ENCODE measurements around the gene PRKAR1B. TPM values are rescaled to one million over a fixed set of nuclear protein-coding genes. Genes with fewer than 3 reads are reported as not detected.

Gene PRKAR1B
- polyA plus RNA-seq, 1 of the 3 experiments (the other 2 are of a cell fraction): 63.7 TPM

DNA sequence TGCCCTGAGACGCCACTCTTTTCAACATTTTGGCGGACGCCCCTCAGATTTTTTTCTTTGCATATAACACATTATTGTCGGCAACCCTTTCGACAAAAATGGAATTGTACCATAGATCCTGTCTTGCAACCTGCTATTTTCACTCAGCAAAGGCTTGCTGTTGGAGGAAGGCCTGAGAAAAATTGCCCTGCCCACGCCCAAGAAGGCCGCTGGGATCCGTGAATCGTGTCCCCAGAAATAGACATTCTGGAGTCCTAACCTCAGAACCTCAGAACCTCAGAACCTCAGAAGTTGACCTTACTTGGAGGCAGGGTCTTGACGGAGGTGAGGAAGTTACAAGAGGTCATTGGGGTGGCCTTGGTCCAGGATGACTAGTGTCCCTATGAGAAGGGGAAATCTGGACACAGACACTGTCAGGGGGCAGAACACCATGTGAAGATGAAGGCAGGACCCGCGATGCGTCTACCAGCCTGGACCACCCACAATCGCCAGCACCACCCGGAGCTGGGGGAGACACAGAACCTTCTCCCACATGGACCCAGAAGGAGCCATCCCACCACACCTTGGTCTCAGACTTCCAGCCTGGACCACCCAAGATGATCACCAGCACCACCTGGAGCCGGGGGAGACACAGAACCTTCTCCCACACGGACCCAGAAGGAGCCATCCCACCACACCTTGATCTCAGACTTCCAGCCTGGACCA lies 19.6 kb downstream of the PRKAR1B start:
- Histone ChIP-seq H3K9ac (no peak overlapping the region), H4K20me1 (ENCODE audit: insufficient read depth) (no peaks in the 10 kb centered on the region), H3K27me3 (ENCODE audit: insufficient read depth) (no peaks in the 10 kb centered on the region), H3K9me2 (no peaks in the 10 kb centered on the region), H3K4me3 (ENCODE audit: low read depth in 2 of 2, low read length in 1 of 2) (no peak overlapping the region), H3K9me3 (peaks cover 10% of the 10 kb centered on the region), H3F3A (replicated peaks; ENCODE audit: insufficient read depth) (peaks cover 14% of the 10 kb centered on the region), H3K27ac (ENCODE audit: low read depth in 2 of 2, low read length in 1 of 2) (no peak overlapping the region), H2AFZ (ENCODE audit: low read depth) (no peak overlapping the region), H3K4me1 (ENCODE audit: control insufficient read depth in 1 of 2, insufficient read depth in 2 of 2, low read depth in 1 of 2, low read length in 1 of 2) (peaks cover 0 to 6% of the 10 kb centered on the region in 2 experiments; a peak in 1 of 4 replicates), H3K36me3 (replicated peaks in 1 of 2; ENCODE audit: control insufficient read depth in 1 of 2, insufficient read depth in 2 of 2, low read length in 1 of 2) (peaks cover 0 to 6% of the 10 kb centered on the region in 2 experiments), H3K4me2 (no peak overlapping the region), H3K79me2 (ENCODE audit: insufficient read depth) (no peaks in the 10 kb centered on the region)
- 95% methylated on average over 17 of the region's 17 CpGs for WGBS (ENCODE audit: low lambda C conversion rate)
- no peak for DNase-seq
- TF ChIP-seq MXI1 (IDR thresholded peaks at IDR 0.05; ENCODE audit: low read depth, low read length): no peak
- POLR2A ChIA-PET: no interaction called here
- CTCF ChIA-PET: no interaction called here

DNA sequence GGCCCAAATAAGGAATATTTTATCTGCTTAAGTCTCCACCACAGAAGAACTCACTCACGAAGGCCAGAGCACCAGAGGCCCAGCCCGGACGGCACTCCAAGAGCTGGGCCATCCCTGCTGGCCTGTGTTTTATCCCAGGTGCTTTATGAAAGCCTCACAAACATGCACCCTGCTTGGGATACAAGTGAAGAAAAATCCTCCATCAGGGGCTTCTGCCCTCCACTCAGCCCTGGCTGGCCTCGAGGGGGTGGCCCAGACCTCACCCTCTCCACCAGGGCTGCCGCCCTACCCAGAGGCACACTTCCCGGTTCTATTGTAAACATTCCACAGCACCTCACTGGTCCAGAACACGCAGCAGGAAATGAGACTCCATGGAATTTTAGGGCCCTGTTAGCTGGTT lies 20.4 kb downstream of the PRKAR1B start:
- no peak for DNase-seq
- H3K4me1 ChIP-seq (ENCODE audit: control insufficient read depth in 1 of 2, insufficient read depth in 2 of 2, low read depth in 1 of 2, low read length in 1 of 2): peaks cover 0 to 6% of the 10 kb centered on the region in 2 experiments; a peak in 1 of 4 replicates
- peaks cover 14% of the 10 kb centered on the region for H3F3A ChIP-seq (replicated peaks; ENCODE audit: insufficient read depth)
- peaks cover 0 to 12% of the 10 kb centered on the region in 2 experiments for H3K36me3 ChIP-seq (replicated peaks in 1 of 2; ENCODE audit: control insufficient read depth in 1 of 2, insufficient read depth in 2 of 2, low read length in 1 of 2)
- ChIA-PET CTCF (no interaction called here), POLR2A (no interaction called here)
- no peaks in the 10 kb centered on the region for H3K27me3 ChIP-seq (ENCODE audit: insufficient read depth)
- no peak overlapping the region for H3K27ac ChIP-seq (ENCODE audit: low read depth in 2 of 2, low read length in 1 of 2)
- H2AFZ ChIP-seq (ENCODE audit: low read depth): no peak overlapping the region
- no peak overlapping the region for H3K4me2 ChIP-seq
- WGBS (ENCODE audit: low lambda C conversion rate): 95% methylated on average over 7 of the region's 7 CpGs
- no peaks in the 10 kb centered on the region for H4K20me1 ChIP-seq (ENCODE audit: insufficient read depth)
- no peak overlapping the region for H3K9ac ChIP-seq
- no peak overlapping the region for H3K4me3 ChIP-seq (ENCODE audit: low read depth in 2 of 2, low read length in 1 of 2)
- H3K9me3 ChIP-seq: peaks cover 14% of the 10 kb centered on the region
- H3K79me2 ChIP-seq (ENCODE audit: insufficient read depth): no peaks in the 10 kb centered on the region
- TF ChIP-seq MXI1 (IDR thresholded peaks at IDR 0.05; ENCODE audit: low read depth, low read length) (no peak), TAF1 (IDR thresholded peaks at IDR 0.05; ENCODE audit: borderline replicate concordance, low read depth, low read length) (no peak), MEF2A (IDR thresholded peaks at IDR 0.05; ENCODE audit: borderline replicate concordance, low read depth) (no peak), EP300 (IDR thresholded peaks at IDR 0.05; ENCODE audit: borderline replicate concordance in 1 of 2, low read depth in 1 of 2, low read length in 1 of 2) (no peak), SMC3 (IDR thresholded peaks at IDR 0.05; ENCODE audit: low read depth, low read length) (no peak), RAD21 (IDR thresholded peaks at IDR 0.05; ENCODE audit: low read length) (no peak), TEAD4 (IDR thresholded peaks at IDR 0.05; ENCODE audit: borderline replicate concordance, insufficient read depth) (no peak)
- no peaks in the 10 kb centered on the region for H3K9me2 ChIP-seq

DNA sequence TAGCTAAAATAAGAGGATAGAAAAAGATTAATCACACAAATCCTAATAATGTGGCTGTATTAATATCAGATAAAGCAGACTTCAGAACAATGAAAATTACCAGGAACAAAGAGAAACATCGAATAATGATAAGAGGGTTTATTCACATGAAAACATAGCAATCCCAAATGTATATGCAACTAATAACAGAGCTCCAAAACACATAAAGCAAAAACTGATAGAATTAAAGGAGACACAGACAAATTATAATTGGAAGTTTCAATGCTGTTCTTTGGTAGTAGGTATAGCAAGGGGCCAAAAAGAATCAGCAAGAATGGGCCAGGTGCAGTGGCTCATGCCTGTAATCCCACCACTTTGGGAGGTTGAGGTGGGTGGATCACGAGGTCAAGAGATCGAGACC lies 24.0 kb downstream of the PRKAR1B start:
- WGBS (ENCODE audit: low lambda C conversion rate): 93% methylated on average over 3 of the region's 3 CpGs
- POLR2A ChIA-PET: no interaction called here
- H3K4me2 ChIP-seq: no peak overlapping the region
- H3K4me3 ChIP-seq (ENCODE audit: low read depth in 2 of 2, low read length in 1 of 2): no peak overlapping the region
- H4K20me1 ChIP-seq (ENCODE audit: insufficient read depth): no peaks in the 10 kb centered on the region
- DNase-seq: no peak
- peaks cover 18% of the 10 kb centered on the region for H3K9me3 ChIP-seq
- no peak overlapping the region for H3K9ac ChIP-seq
- no peaks in the 10 kb centered on the region for H3K79me2 ChIP-seq (ENCODE audit: insufficient read depth)
- peaks cover 7 to 16% of the 10 kb centered on the region in 2 experiments for H3K36me3 ChIP-seq (replicated peaks in 1 of 2; ENCODE audit: control insufficient read depth in 1 of 2, insufficient read depth in 2 of 2, low read length in 1 of 2)
- H3F3A ChIP-seq (replicated peaks; ENCODE audit: insufficient read depth): peaks cover 14% of the 10 kb centered on the region
- CTCF ChIA-PET: interaction anchor here (0.6 to 1.2 kb wide), 2 partner anchors 8 to 35 kb away, joined by 3 to 4 read pairs; no protein-coding TSS in a partner anchor
- no peak overlapping the region for H3K27ac ChIP-seq (ENCODE audit: low read depth in 2 of 2, low read length in 1 of 2)
- no peaks in the 10 kb centered on the region for H3K9me2 ChIP-seq
- no peak overlapping the region for H2AFZ ChIP-seq (ENCODE audit: low read depth)
- no peaks in the 10 kb centered on the region for H3K27me3 ChIP-seq (ENCODE audit: insufficient read depth)
- H3K4me1 ChIP-seq (ENCODE audit: control insufficient read depth in 1 of 2, insufficient read depth in 2 of 2, low read depth in 1 of 2, low read length in 1 of 2): no peaks in the 10 kb centered on the region
- TF ChIP-seq, protein P1, sequence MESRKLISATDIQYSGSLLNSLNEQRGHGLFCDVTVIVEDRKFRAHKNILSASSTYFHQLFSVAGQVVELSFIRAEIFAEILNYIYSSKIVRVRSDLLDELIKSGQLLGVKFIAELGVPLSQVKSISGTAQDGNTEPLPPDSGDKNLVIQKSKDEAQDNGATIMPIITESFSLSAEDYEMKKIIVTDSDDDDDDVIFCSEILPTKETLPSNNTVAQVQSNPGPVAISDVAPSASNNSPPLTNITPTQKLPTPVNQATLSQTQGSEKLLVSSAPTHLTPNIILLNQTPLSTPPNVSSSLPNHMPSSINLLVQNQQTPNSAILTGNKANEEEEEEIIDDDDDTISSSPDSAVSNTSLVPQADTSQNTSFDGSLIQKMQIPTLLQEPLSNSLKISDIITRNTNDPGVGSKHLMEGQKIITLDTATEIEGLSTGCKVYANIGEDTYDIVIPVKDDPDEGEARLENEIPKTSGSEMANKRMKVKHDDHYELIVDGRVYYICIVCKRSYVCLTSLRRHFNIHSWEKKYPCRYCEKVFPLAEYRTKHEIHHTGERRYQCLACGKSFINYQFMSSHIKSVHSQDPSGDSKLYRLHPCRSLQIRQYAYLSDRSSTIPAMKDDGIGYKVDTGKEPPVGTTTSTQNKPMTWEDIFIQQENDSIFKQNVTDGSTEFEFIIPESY (IDR thresholded peaks at IDR 0.05; ENCODE audit: borderline replicate concordance, low read depth): no peak
- TF ChIP-seq RFX5 (IDR thresholded peaks at IDR 0.05; ENCODE audit: low read length) (no peak), SIN3A (IDR thresholded peaks at IDR 0.05; ENCODE audit: borderline replicate concordance, low read depth, low read length) (no peak)
